ENCODE data around the gene CRKL.

Gene CRKL

GRCh38 chr22:20978419-20978818 lies 61.2 kb downstream of the CRKL start:
- Histone ChIP-seq H3K9me3 (ENCODE audit: insufficient read depth, low read length, severe bottlenecking) (peaks cover 5% of the 10 kb centered on the region), H3K36me3 (ENCODE audit: insufficient read depth, low read length) (peaks cover under 1% of the 10 kb centered on the region; the same call in 1 of the 2 replicates), H2AFZ (ENCODE audit: low read depth, low read length) (no peak overlapping the region), H3K79me2 (ENCODE audit: insufficient read depth, low read length) (peaks cover 26% of the 10 kb centered on the region), H3K4me3 (ENCODE audit: low read depth in 1 of 2, low read length in 2 of 2) (no peak overlapping the region), H4K20me1 (ENCODE audit: insufficient read depth, low read length) (no peaks in the 10 kb centered on the region; the same call in 1 of the 2 replicates), H3K4me1 (ENCODE audit: insufficient read depth, low read length) (peaks cover 23% of the 10 kb centered on the region), H3K9ac (ENCODE audit: low read depth, low read length) (no peak overlapping the region), H3K27ac (ENCODE audit: low read length) (no peak overlapping the region), H3K27me3 (ENCODE audit: insufficient read depth, low read length, poor library complexity) (no peaks in the 10 kb centered on the region), H3K4me2 (ENCODE audit: insufficient read depth, low read length) (no peak overlapping the region)
- no peak for DNase-seq
- TF ChIP-seq CTCF (IDR thresholded peaks at IDR 0.05; ENCODE audit: borderline replicate concordance, extremely low read depth, low read length, poor library complexity, severe bottlenecking) (no peak), EZH2 (IDR thresholded peaks at IDR 0.05; ENCODE audit: borderline replicate concordance, low read depth, low read length, severe bottlenecking) (no peak)
- no peak for ATAC-seq (ENCODE audit: insufficient read depth, low read depth)

- H3K79me2 ChIP-seq (ENCODE audit: insufficient read depth, low read length): peaks cover 34% of the 10 kb centered on the region
- no peak overlapping the region for H3K4me3 ChIP-seq (ENCODE audit: low read depth in 1 of 2, low read length in 2 of 2)
- TF ChIP-seq CTCF (IDR thresholded peaks at IDR 0.05; ENCODE audit: borderline replicate concordance, extremely low read depth, low read length, poor library complexity, severe bottlenecking) (no peak), EZH2 (IDR thresholded peaks at IDR 0.05; ENCODE audit: borderline replicate concordance, low read depth, low read length, severe bottlenecking) (no peak)
- H2AFZ ChIP-seq (ENCODE audit: low read depth, low read length): no peak overlapping the region
- no peak overlapping the region for H3K4me2 ChIP-seq (ENCODE audit: insufficient read depth, low read length)
- no peak overlapping the region for H3K9ac ChIP-seq (ENCODE audit: low read depth, low read length)
- DNase-seq: no peak
- peaks cover 10% of the 10 kb centered on the region for H3K36me3 ChIP-seq (ENCODE audit: insufficient read depth, low read length)
- H3K4me1 ChIP-seq (ENCODE audit: insufficient read depth, low read length): peaks cover 30% of the 10 kb centered on the region
- ATAC-seq (ENCODE audit: insufficient read depth, low read depth): no peak
- no peaks in the 10 kb centered on the region; the same call in 1 of the 2 replicates for H4K20me1 ChIP-seq (ENCODE audit: insufficient read depth, low read length)
- no peak overlapping the region for H3K27ac ChIP-seq (ENCODE audit: low read length)
- peaks cover 5% of the 10 kb centered on the region for H3K9me3 ChIP-seq (ENCODE audit: insufficient read depth, low read length, severe bottlenecking)
- H3K27me3 ChIP-seq (ENCODE audit: insufficient read depth, low read length, poor library complexity): no peaks in the 10 kb centered on the region
These were observed 62.1 kb downstream of the CRKL start for GRCh38 chr22:20979243-20979809.

- H3K36me3 ChIP-seq (ENCODE audit: insufficient read depth, low read length): peaks cover 14% of the 10 kb centered on the region
- no peaks in the 10 kb centered on the region for H3K27me3 ChIP-seq (ENCODE audit: insufficient read depth, low read length, poor library complexity)
- H3K9ac ChIP-seq (ENCODE audit: low read depth, low read length): no peak overlapping the region
- peaks cover 5% of the 10 kb centered on the region for H3K9me3 ChIP-seq (ENCODE audit: insufficient read depth, low read length, severe bottlenecking)
- DNase-seq (no peak), ATAC-seq (ENCODE audit: insufficient read depth, low read depth) (no peak)
- TF ChIP-seq CTCF (IDR thresholded peaks at IDR 0.05; ENCODE audit: borderline replicate concordance, extremely low read depth, low read length, poor library complexity, severe bottlenecking) (no peak), EZH2 (IDR thresholded peaks at IDR 0.05; ENCODE audit: borderline replicate concordance, low read depth, low read length, severe bottlenecking) (no peak)
- peaks cover 34% of the 10 kb centered on the region for H3K79me2 ChIP-seq (ENCODE audit: insufficient read depth, low read length)
- no peaks in the 10 kb centered on the region; the same call in 1 of the 2 replicates for H4K20me1 ChIP-seq (ENCODE audit: insufficient read depth, low read length)
- H3K4me1 ChIP-seq (ENCODE audit: insufficient read depth, low read length): peaks cover 30% of the 10 kb centered on the region
- no peak overlapping the region for H3K4me2 ChIP-seq (ENCODE audit: insufficient read depth, low read length)
- no peak overlapping the region for H3K27ac ChIP-seq (ENCODE audit: low read length)
- no peak overlapping the region for H3K4me3 ChIP-seq (ENCODE audit: low read depth in 1 of 2, low read length in 2 of 2)
- no peak overlapping the region for H2AFZ ChIP-seq (ENCODE audit: low read depth, low read length)
These were observed 62.8 kb downstream of the CRKL start for GRCh38 chr22:20979940-20980453.

Data from DND-41 (cell line).